Measurements from ENCODE around the gene PNLIPRP1.

GRCh38 chr10:116608686-116609594 lies 18.2 kb downstream of the PNLIPRP1 start:
- TF ChIP-seq TAF1 (IDR thresholded peaks at IDR 0.05; ENCODE audit: low read depth) (no peak), EGR1 (IDR thresholded peaks at IDR 0.05) (no peak), REST (IDR thresholded peaks at IDR 0.05; ENCODE audit: low read depth) (no peak), EP300 (IDR thresholded peaks at IDR 0.05; ENCODE audit: borderline replicate concordance) (no peak)

Measured in Ishikawa (cell line).